Stimulated activated CD4-positive, alpha-beta T cell treated with anti-CD3 and anti-CD28 coated beads, Interleukin-4, amount 100 ng/mL, for 1 hour (primary cell): Measurements from ENCODE around the gene APBA2.
A peak's percentile ranks its signal among the peaks of the same experiment; 100 is the strongest.

Experiments
- DNase-seq: peaks from one replicate; pipeline ENCODE4 v3.0.0-alpha.2; 2020

APBA2 gene

DNA sequence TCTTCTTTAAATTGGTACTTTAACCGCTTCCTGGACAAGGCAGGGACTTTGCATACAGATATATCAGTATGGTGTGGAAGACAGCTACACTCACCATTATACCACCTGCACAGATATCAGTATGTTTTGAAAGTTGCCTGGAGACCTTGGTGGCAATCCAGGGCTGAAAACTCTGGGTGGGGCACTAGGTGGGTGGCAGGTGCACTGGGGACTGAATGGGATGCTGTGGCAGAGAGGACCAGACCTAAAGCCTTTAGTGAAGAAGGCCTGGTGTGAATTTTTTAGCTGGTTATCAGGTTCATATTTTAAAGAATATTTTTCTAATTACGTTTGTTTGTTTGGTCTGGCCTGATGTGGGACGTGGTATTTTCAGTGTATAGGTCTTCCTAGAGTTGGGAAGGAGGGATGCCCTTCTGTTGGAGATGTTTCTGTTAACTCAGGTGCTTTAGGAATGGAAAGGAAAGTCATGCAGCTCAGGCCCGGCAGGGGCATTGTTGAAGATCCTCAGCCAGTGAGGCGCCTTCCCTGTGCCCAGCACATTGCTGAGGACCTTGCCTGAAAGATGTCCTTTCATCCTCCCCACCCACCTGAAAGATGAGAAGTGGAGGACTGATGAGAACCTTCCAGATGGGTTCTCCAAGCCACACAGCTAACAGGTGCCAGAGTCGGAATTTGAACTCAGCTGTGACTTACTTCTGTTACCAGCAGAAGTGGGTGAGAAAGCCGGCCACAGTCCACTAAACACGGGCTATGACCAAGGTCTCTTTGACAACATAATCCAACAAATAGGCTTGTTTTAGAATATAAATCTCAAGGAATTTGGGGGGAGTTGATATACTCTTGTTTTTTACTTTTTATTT lies 77.3 kb downstream of the APBA2 start:
- no peak for DNase-seq

DNA sequence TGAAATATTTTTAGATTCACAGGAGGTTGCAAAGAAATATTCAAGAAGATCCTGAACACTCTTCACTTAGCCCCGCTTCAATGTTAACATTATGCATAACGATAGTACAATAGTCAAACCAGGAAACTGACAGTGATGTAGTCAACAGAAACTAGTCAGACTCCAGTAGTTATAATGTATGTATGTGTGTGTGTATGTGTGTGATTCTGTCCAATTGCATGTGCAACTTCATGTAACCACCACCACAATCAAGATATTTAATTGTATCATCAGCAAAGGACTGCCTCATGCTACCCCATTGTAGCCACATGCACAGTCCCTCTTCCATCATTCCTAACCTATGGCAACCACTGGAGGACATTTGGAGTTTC lies 77.9 kb downstream of the APBA2 start:
- no peak for DNase-seq

DNA sequence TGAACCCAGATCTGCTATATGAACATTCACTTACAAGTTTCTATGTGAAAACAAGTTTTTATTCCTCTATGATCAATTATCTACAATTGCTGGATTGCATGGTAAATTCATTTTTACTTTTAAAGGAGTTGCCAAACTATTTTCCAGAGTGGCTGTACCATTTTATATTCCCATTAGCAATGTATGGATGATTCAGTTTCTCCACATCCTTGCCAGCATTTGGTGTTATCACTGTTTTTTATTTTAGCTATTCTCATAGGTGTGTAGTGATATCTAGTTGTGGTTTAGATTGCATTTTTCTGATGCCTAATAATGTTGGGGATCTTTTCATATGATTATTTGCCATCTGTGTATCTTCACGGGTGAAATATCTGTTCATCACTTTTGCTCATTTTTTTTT lies 78.3 kb downstream of the APBA2 start:
- DNase-seq: no peak

- DNase-seq: no peak
Measured at GRCh38 chr15:28967066-28967465, 81.3 kb downstream of the APBA2 start.

- no peak for DNase-seq
Measured at GRCh38 chr15:28967990-28968389, 82.2 kb downstream of the APBA2 start.

DNA sequence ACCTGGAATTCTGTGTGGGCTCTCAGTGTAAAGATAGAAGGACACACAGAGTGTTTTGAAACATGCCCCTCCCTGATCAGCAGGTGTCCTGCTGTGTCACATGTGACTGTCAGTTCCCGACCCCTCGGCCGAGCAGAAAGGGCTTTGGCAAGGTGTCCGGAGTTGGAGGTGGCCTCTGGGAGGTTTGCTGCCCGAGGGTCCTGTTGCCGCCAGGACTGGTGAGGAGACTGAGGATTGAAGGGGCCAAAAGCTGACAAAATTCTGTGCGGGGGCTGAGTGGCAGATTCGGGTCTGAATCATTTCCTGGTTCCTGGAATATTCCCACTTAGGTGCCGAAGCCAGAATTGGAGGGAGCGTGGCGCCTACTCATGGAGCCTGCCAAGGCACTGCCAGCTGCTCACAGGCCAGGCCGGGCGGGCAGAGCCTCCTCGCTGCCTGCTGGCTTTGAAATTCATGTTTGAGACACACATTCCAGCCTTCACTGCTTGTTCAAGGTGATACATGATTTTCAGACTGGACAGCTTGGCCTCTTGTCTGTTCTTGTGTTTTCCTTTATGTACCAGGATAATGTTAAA lies 83.8 kb downstream of the APBA2 start:
- no peak for DNase-seq

- no peak for DNase-seq
Measured at GRCh38 chr15:28974142-28974541, 88.4 kb downstream of the APBA2 start.

GRCh38 chr15:28975766-28976179 lies 90.0 kb downstream of the APBA2 start:
- DNase-seq: peak; percentile 59

- no peak for DNase-seq
Measured at GRCh38 chr15:28977377-28978010, 91.7 kb downstream of the APBA2 start.

- no peak for DNase-seq
Measured at GRCh38 chr15:28978011-28978378, 92.2 kb downstream of the APBA2 start.

DNA sequence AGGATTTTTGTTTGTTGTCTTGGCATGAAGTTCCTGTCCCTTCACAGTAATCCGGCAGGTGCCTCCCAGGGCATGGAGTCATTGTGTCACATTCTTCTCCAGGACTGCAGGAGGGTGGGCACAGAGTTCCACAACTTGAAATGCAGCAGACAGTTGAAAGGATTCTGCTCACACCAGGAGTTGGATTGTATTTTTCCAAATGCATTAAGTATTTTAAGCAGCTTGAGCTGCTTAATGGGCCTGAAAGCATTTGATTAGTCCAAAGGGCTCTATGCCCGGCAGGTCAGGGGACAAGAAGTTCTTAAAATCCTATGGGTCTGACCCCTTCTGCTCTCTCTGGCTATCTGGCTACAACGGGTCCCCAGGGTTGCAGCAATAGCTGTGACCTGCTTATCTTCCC lies 92.9 kb downstream of the APBA2 start:
- no peak for DNase-seq

- DNase-seq: no peak
Measured at GRCh38 chr15:28979208-28979841, 93.6 kb downstream of the APBA2 start.

GRCh38 chr15:28980709-28981350 lies 95.1 kb downstream of the APBA2 start:
- no peak for DNase-seq

DNA sequence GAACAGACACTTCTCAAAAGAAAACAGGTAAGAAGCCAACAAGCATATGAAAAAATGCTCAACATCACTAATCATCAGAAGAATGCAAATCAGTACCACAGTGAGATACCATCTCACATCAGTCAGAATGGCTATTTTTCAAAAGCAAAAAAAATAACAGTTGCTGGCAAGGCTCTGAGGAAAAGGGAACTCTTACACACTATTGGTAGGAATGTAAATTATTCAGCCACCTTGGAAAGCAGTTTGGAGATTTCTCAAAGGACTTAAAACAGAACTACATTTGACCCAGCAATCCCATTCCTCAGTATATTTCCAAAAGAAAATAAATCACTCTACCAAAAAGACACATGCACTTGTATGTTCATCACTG lies 95.6 kb downstream of the APBA2 start:
- no peak for DNase-seq

GRCh38 chr15:28981921-28982320 lies 96.1 kb downstream of the APBA2 start:
- no peak for DNase-seq

DNA sequence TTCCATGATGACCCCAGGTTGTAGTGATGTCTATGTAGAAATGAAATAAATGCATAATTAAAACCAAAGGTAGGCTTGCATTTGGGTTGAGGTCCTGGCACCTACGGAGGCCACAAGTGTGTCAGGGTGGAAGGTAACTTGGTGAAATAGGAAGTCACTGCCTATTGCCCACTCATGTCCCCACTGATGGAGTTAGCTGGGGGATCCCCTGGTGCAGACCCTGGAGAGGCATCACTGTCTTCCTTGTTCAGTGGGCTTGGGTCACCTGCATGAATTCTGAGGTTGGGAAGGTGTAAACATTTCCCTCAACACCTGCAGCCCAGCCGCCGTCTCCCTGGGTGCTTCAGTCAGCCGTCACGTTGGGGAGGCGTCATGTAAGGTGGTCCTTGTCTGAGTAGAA lies 97.1 kb downstream of the APBA2 start:
- DNase-seq: no peak

- no peak for DNase-seq
Measured at GRCh38 chr15:28983432-28984311, 97.9 kb downstream of the APBA2 start.

DNA sequence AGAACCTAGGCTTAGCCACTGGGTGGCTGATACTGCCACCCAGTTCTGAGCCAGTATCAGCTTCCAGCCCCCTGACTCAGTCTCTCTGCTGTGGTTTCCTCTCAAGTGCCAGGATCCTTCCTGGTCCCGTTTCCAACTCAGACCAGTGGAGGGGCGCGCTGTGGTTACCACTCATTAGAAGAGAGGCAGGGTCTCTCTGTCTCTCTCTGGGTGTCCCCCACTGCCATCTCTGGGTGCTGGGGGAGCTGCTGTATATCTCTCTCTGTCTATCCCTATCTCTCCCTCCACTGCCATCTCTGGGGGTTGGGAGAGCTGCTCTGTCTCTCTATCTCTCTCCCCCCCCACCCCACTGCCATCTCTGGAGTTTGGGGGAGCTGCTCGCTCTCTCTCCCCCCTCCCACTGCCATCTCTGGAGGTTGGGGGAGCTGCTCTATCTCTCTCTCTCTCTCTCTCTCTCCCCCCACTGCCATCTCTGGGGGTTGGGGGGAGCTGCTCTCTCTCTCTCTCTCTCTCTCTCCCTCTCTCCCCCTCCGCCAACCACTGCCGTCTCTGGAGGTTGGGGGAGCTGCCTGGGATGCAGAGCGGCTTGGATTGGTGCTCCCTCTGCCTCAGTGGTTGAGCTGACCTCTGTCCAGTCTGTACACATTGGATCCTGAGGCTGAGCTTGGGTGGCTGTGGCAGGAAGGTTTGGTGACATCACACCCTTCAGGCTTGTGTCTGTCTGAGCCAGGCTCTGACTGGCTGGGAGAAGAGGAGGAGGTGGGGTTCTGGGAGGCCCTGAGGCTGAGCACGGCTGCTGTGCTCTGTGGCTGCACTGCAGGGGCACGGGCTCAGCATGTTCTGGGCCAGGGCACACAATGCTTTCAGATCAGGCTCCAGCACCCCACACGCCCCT lies 98.9 kb downstream of the APBA2 start:
- no peak for DNase-seq

DNA sequence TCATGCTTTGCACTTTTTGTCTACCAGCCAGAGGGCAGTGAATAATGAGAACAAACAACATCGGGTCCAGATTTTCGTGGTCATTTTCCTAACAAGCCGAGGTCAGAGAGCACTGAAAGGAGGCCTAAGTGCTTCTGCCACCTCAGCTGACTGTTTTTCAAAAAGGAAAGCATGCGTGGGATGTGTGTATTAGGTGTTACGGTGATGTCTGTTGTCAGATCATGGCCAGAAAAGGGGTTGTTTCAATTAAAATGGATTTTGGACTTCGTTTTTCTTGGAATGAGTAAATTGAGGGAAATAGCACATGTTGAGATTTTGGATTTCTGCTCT lies 99.5 kb downstream of the APBA2 start:
- DNase-seq: no peak

- DNase-seq: no peak
Measured at GRCh38 chr15:28985691-28986090, 99.9 kb downstream of the APBA2 start.

GRCh38 chr15:28986108-28986507 lies 100.3 kb downstream of the APBA2 start:
- DNase-seq: no peak
